Activated CD8-positive, alpha-beta T cell treated with anti-CD3 and anti-CD28 coated beads for 36 hours (primary cell): ENCODE results near the gene ERG. TPM values are rescaled to one million over a fixed set of nuclear protein-coding genes. Genes with fewer than 3 reads are reported as not detected.

Experiments
- ATAC-seq: fragments of 200-7000 bp; cut with Tn5 transposase; one replicate; pipeline ENCODE4 v1.10.0; 2021; ENCODE audit warnings: mild to moderate bottlenecking, moderate library complexity
- CTCF ChIA-PET: fragments of 350-600 bp; sonication (Branson Sonifier 250); formaldehyde crosslinking; loops from one replicate; lab custom pipeline; 2021; ENCODE audit warnings: antibody characterized with exemption; lab: Charles Lee
- POLR2A ChIA-PET: fragments of 350-600 bp; sonication (Branson Sonifier 250); formaldehyde crosslinking; loops from one replicate; lab custom pipeline; 2021; ENCODE audit warnings: antibody characterized with exemption; lab: Charles Lee
- DNase-seq: peaks from one replicate; pipeline ENCODE4 v3.0.0-alpha.2; 2020
- H3K27ac Mint-ChIP-seq: one replicate; pipeline ENCODE4 v1.8.0; 2021; ENCODE audit warnings: mild to moderate bottlenecking, mixed read lengths
- H3K27me3 Mint-ChIP-seq: one replicate; pipeline ENCODE4 v1.8.0; 2021; ENCODE audit warnings: mixed read lengths
- H3K36me3 Mint-ChIP-seq: one replicate; pipeline ENCODE4 v1.8.0; 2021; ENCODE audit warnings: low read depth, mixed read lengths
- H3K4me1 Mint-ChIP-seq: one replicate; pipeline ENCODE4 v1.8.0; 2021; ENCODE audit warnings: low read depth, mixed read lengths
- H3K4me3 Mint-ChIP-seq: one replicate; pipeline ENCODE4 v1.8.0; 2021; ENCODE audit warnings: mild to moderate bottlenecking, moderate library complexity, mixed read lengths
- H3K9me3 Mint-ChIP-seq: one replicate; pipeline ENCODE4 v1.8.0; 2021; ENCODE audit warnings: mixed read lengths
- CTCF ChIP-seq: fragments of 200-600 bp; IDR thresholded peaks from one replicate; pipeline ENCODE4 v1.8.0; 2022; ENCODE audit warnings: antibody characterized with exemption, mild to moderate bottlenecking
- intact Hi-C: fragments of 100-400 bp; cut with micrococcal nuclease; formaldehyde crosslinking; loops from one replicate; pipeline ENCODE4 v1.10.0; 2022
- total RNA-seq, 2 experiments: library from RNA; stranded (reverse); gene quantifications; one replicate each; pipeline ENCODE4 v1.2.3, GENCODE V29; 2021

The ERG gene
- total RNA-seq, 2 experiments from 2014 or later: not detected

GRCh38 chr21:38468989-38469388 is 29.3 kb downstream of the ERG start:
- ChIA-PET POLR2A (no interaction called here), CTCF (no interaction called here)
- H3K9me3 Mint-ChIP-seq: no peaks in the 10 kb centered on the region
- intact Hi-C loops: no loop called here
- no peak for ATAC-seq
- no peak for TF ChIP-seq CTCF
- H3K27ac Mint-ChIP-seq: no peak overlapping the region
- H3K27me3 Mint-ChIP-seq: peaks cover 27% of the 10 kb centered on the region
- H3K36me3 Mint-ChIP-seq: no peaks in the 10 kb centered on the region
- no peaks in the 10 kb centered on the region for H3K4me1 Mint-ChIP-seq
- H3K4me3 Mint-ChIP-seq: no peak overlapping the region
- DNase-seq: no peak

DNA sequence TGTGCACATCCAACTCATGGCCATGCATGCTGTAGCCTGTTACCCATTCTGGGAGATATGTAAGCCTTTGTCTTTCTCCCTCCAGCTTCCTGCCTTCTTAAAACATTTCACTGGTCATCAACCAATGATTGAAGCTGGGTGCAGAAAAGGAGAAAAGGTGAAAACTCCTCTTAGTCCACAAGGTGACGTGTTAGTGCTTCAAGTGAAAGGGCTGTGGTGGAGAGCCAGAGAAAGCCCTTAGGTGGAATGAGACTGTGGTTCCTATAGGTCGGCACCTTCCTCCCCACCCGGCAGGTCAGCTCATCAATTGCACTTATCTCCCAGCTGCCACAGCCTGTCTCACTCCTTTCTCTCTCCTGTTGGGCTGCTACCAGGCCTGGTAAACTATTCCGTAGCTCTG is 30.4 kb downstream of the ERG start:
- ATAC-seq: no peak
- TF ChIP-seq CTCF: no peak
- no peak overlapping the region for H3K4me3 Mint-ChIP-seq
- H3K4me1 Mint-ChIP-seq: no peaks in the 10 kb centered on the region
- H3K9me3 Mint-ChIP-seq: no peaks in the 10 kb centered on the region
- intact Hi-C loops: no loop called here
- DNase-seq: no peak
- H3K27ac Mint-ChIP-seq: no peak overlapping the region
- no peaks in the 10 kb centered on the region for H3K36me3 Mint-ChIP-seq
- H3K27me3 Mint-ChIP-seq: peaks cover 21% of the 10 kb centered on the region
- CTCF ChIA-PET: no interaction called here
- POLR2A ChIA-PET: interaction anchor here (1.0 kb wide), 1 partner anchor 13 kb away, joined by 3 read pairs; no protein-coding TSS in a partner anchor

- ATAC-seq (no peak), DNase-seq (no peak)
- H3K4me1 Mint-ChIP-seq: no peaks in the 10 kb centered on the region
- no peak overlapping the region for H3K4me3 Mint-ChIP-seq
- no peak for TF ChIP-seq CTCF
- CTCF ChIA-PET: no interaction called here
- POLR2A ChIA-PET: interaction anchor here (1.0 kb wide), 1 partner anchor 12 kb away, joined by 3 read pairs; no protein-coding TSS in a partner anchor
- intact Hi-C loops: no loop called here
- peaks cover 19% of the 10 kb centered on the region for H3K27me3 Mint-ChIP-seq
- H3K9me3 Mint-ChIP-seq: no peaks in the 10 kb centered on the region
- no peaks in the 10 kb centered on the region for H3K36me3 Mint-ChIP-seq
- no peak overlapping the region for H3K27ac Mint-ChIP-seq
These were observed 30.9 kb downstream of the ERG start for GRCh38 chr21:38467374-38467773.

- DNase-seq (no peak), ATAC-seq (no peak)
- ChIA-PET POLR2A (no interaction called here), CTCF (no interaction called here)
- Mint-ChIP-seq H3K36me3 (no peaks in the 10 kb centered on the region), H3K4me1 (no peaks in the 10 kb centered on the region), H3K9me3 (no peaks in the 10 kb centered on the region), H3K27ac (no peak overlapping the region), H3K4me3 (no peak overlapping the region), H3K27me3 (peaks cover 5% of the 10 kb centered on the region)
- no peak for TF ChIP-seq CTCF
- intact Hi-C loops: no loop called here
These were observed 38.0 kb downstream of the ERG start for GRCh38 chr21:38460171-38460742.

DNA sequence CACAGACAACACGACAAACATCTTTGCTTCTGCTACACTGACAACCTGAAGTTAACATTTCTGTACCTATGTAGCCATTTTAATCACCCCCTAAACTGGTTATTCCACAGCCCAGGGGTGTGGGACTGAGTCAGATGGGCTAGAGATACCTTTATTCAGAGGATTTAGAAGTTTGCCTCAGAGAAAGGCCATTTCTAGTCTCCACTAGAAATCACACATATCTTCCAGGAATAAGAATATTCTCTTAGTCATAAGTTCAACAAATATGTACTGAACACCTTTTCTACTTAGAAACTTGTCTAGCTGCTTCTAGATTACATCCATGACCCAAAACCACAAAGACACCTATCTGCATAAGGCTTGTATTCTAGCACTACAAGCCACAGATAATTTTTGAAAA is 38.8 kb downstream of the ERG start:
- Mint-ChIP-seq H3K36me3 (no peaks in the 10 kb centered on the region), H3K4me1 (no peaks in the 10 kb centered on the region), H3K9me3 (no peaks in the 10 kb centered on the region), H3K4me3 (no peak overlapping the region), H3K27me3 (no peaks in the 10 kb centered on the region), H3K27ac (no peak overlapping the region)
- ChIA-PET POLR2A (no interaction called here), CTCF (no interaction called here)
- no peak for DNase-seq
- no peak for ATAC-seq
- TF ChIP-seq CTCF: no peak
- intact Hi-C loops: no loop called here
